Measurements from ENCODE around the gene KLKB1.
A peak's percentile ranks its signal among the peaks of the same experiment; 100 is the strongest.
"Not testable (repeated sequence)": the region's sequence is repeated elsewhere in the genome, so short reads cannot be mapped to it uniquely, and the experiment has no call there.

The KLKB1 gene

GRCh38 chr4:186226521-186227189, 652 bp upstream of the KLKB1 start:
- no peak overlapping the region for H3K4me3 ChIP-seq (ENCODE audit: low read depth, low read length)

GRCh38 chr4:186227744-186228513, 622 bp downstream of the KLKB1 start:
- no peak overlapping the region for H3K4me3 ChIP-seq (ENCODE audit: low read depth, low read length)

- H3K4me3 ChIP-seq (ENCODE audit: low read depth, low read length), result no peak overlapping the region
These were observed 1.2 kb downstream of the KLKB1 start for GRCh38 chr4:186228514-186228894.

GRCh38 chr4:186234367-186234766, 7.1 kb downstream of the KLKB1 start:
- H3K4me3 ChIP-seq (ENCODE audit: low read depth, low read length), result no peak overlapping the region

- no peak overlapping the region for H3K4me3 ChIP-seq (ENCODE audit: low read depth, low read length)
These were observed 8.8 kb downstream of the KLKB1 start for GRCh38 chr4:186236126-186236525.

- H3K4me3 ChIP-seq (ENCODE audit: low read depth, low read length), result no peak overlapping the region
These were observed 13.1 kb downstream of the KLKB1 start for GRCh38 chr4:186240452-186240847.

GRCh38 chr4:186240848-186241491, 13.7 kb downstream of the KLKB1 start:
- no peak overlapping the region for H3K4me3 ChIP-seq (ENCODE audit: low read depth, low read length)

GRCh38 chr4:186241616-186242015, 14.3 kb downstream of the KLKB1 start:
- no peak overlapping the region for H3K4me3 ChIP-seq (ENCODE audit: low read depth, low read length)

- not testable (repeated sequence) for H3K4me3 ChIP-seq (ENCODE audit: low read depth, low read length)
These were observed 14.7 kb downstream of the KLKB1 start for GRCh38 chr4:186242031-186242430.

- no peak overlapping the region for H3K4me3 ChIP-seq (ENCODE audit: low read depth, low read length)
These were observed 16.0 kb downstream of the KLKB1 start for GRCh38 chr4:186243331-186243730.

GRCh38 chr4:186244835-186245234, 17.5 kb downstream of the KLKB1 start:
- no peak overlapping the region for H3K4me3 ChIP-seq (ENCODE audit: low read depth, low read length)

GRCh38 chr4:186247062-186247752, 19.9 kb downstream of the KLKB1 start:
- peak overlapping the region; percentile 24 for H3K4me3 ChIP-seq (ENCODE audit: low read depth, low read length)

- H3K4me3 ChIP-seq (ENCODE audit: low read depth, low read length), result no peak overlapping the region
These were observed 21.3 kb downstream of the KLKB1 start for GRCh38 chr4:186248643-186249042.

- H3K4me3 ChIP-seq (ENCODE audit: low read depth, low read length), result no peak overlapping the region
These were observed 22.8 kb downstream of the KLKB1 start for GRCh38 chr4:186249785-186250754.

GRCh38 chr4:186250760-186251159, 23.5 kb downstream of the KLKB1 start:
- H3K4me3 ChIP-seq (ENCODE audit: low read depth, low read length), result no peak overlapping the region

- H3K4me3 ChIP-seq (ENCODE audit: low read depth, low read length), result no peak overlapping the region
These were observed 27.8 kb downstream of the KLKB1 start for GRCh38 chr4:186255122-186255521.

GRCh38 chr4:186258216-186258811, 31.0 kb downstream of the KLKB1 start:
- H3K4me3 ChIP-seq (ENCODE audit: low read depth, low read length), result no peak overlapping the region

GRCh38 chr4:186260117-186260503, 32.8 kb downstream of the KLKB1 start:
- no peak overlapping the region for H3K4me3 ChIP-seq (ENCODE audit: low read depth, low read length)

- H3K4me3 ChIP-seq (ENCODE audit: low read depth, low read length), result no peak overlapping the region
These were observed 33.5 kb downstream of the KLKB1 start for GRCh38 chr4:186260504-186261448.

All from iPS-11a (cell line).